ENCODE measurements around the gene ADIRF. TPM values are rescaled to one million over a fixed set of nuclear protein-coding genes. Genes with fewer than 3 reads are reported as not detected.

Gene ADIRF
- total and polyA plus RNA-seq, 9 of the 15 experiments (the other 6 are each of a cell fraction or from before 2014, with no cell fraction given), result 0.08 TPM; not detected in 8

DNA sequence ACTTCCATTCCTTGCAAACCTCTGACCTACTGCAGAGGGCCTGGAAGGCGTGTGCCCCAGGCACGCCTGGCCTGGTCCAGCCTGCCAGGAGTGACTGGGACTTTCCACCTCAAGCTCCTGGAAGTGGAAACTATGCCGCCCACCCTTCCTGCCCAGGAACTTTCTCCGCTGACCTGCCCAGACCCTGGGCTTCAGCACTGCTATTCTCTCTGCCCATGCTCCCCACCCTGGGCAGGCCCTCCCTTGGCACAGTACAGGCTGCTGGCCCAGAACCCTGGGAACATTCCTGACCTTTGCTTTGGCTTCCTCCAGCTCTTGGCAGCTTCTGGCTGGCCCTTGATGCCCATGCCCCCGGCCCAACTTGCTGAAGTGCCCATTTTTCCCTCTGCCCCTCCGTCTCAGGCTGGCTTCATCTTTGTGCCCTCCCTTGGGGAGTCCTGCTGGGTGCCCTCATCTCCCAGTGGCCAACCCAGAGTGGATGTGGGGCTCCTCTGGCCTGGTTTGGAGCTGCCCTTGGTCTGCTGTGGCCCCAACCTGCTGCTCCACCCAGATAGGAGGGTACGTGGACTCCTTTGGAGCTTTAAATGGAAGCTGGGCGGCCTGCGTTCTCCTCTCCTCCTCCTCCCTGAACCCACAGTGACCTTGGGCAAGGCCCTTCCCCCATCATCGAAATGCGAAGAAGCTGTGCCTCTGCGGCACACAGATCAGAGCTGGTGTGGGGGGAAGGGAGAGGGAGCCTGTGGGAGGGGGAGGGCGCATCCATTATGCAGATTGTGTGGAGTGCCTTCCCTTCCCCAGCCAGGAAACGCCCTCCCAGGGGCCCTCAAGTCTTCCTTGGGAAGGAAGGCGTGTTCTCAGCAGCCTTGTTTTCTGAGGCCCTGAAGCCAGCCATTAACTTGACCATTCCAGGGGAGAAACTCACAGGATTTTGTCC lies 14.3 kb upstream of the ADIRF start (continued):
- TF ChIP-seq KAT8 (IDR thresholded peaks at IDR 0.05; ENCODE audit: low read depth), result no peak
- TF ChIP-seq, protein P1, sequence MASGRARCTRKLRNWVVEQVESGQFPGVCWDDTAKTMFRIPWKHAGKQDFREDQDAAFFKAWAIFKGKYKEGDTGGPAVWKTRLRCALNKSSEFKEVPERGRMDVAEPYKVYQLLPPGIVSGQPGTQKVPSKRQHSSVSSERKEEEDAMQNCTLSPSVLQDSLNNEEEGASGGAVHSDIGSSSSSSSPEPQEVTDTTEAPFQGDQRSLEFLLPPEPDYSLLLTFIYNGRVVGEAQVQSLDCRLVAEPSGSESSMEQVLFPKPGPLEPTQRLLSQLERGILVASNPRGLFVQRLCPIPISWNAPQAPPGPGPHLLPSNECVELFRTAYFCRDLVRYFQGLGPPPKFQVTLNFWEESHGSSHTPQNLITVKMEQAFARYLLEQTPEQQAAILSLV (tag; IDR thresholded peaks at IDR 0.05), result no peak
- no peak for TF ChIP-seq SP2 (IDR thresholded peaks at IDR 0.05; ENCODE audit: extremely low read depth, low read depth, low read length, poor library complexity, severe bottlenecking)
- no peak; the same call in none of the 2 replicates for TF ChIP-seq DPF2 (IDR thresholded peaks at IDR 0.05)
- peak; percentile 51 for TF ChIP-seq RBFOX2 (IDR thresholded peaks at IDR 0.05; ENCODE audit: low read depth, low read length)
- peak; percentile 46 for TF ChIP-seq TAF1 (IDR thresholded peaks at IDR 0.05; ENCODE audit: control insufficient read depth, extremely low read depth, insufficient read depth, low read length, severe bottlenecking)
- no peak for TF ChIP-seq ZC3H4 (CRISPR knock-in tag; IDR thresholded peaks at IDR 0.05; ENCODE audit: borderline replicate concordance)
- peak in 1 of 2 experiments; percentile 7; a peak in 1 of 4 replicates for TF ChIP-seq RCOR1 (IDR thresholded peaks at IDR 0.05; ENCODE audit: borderline replicate concordance in 1 of 2, low read depth in 2 of 2, low read length in 2 of 2)
- TF ChIP-seq, protein P2, sequence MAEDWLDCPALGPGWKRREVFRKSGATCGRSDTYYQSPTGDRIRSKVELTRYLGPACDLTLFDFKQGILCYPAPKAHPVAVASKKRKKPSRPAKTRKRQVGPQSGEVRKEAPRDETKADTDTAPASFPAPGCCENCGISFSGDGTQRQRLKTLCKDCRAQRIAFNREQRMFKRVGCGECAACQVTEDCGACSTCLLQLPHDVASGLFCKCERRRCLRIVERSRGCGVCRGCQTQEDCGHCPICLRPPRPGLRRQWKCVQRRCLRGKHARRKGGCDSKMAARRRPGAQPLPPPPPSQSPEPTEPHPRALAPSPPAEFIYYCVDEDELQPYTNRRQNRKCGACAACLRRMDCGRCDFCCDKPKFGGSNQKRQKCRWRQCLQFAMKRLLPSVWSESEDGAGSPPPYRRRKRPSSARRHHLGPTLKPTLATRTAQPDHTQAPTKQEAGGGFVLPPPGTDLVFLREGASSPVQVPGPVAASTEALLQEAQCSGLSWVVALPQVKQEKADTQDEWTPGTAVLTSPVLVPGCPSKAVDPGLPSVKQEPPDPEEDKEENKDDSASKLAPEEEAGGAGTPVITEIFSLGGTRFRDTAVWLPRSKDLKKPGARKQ (CRISPR knock-in tag; IDR thresholded peaks at IDR 0.05), result no peak
- no peak for TF ChIP-seq ZBTB8A (IDR thresholded peaks at IDR 0.05; ENCODE audit: partially characterized antibody)
- no peak for TF ChIP-seq MECOM (CRISPR knock-in tag; IDR thresholded peaks at IDR 0.05)
- TF ChIP-seq, protein P3, sequence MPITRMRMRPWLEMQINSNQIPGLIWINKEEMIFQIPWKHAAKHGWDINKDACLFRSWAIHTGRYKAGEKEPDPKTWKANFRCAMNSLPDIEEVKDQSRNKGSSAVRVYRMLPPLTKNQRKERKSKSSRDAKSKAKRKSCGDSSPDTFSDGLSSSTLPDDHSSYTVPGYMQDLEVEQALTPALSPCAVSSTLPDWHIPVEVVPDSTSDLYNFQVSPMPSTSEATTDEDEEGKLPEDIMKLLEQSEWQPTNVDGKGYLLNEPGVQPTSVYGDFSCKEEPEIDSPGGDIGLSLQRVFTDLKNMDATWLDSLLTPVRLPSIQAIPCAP (CRISPR knock-in tag; IDR thresholded peaks at IDR 0.05; ENCODE audit: borderline replicate concordance), result no peak
- no peak for TF ChIP-seq SRSF3 (IDR thresholded peaks at IDR 0.05; ENCODE audit: insufficient read depth, low read length)
- TF ChIP-seq, protein P4, sequence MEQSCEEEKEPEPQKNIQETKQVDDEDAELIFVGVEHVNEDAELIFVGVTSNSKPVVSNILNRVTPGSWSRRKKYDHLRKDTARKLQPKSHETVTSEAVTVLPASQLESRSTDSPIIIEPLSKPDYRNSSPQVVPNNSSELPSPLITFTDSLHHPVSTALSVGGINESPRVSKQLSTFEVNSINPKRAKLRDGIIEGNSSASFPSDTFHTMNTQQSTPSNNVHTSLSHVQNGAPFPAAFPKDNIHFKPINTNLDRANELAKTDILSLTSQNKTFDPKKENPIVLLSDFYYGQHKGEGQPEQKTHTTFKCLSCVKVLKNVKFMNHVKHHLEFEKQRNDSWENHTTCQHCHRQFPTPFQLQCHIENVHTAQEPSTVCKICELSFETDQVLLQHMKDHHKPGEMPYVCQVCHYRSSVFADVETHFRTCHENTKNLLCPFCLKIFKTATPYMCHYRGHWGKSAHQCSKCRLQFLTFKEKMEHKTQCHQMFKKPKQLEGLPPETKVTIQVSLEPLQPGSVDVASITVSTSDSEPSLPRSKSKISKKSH (CRISPR knock-in tag; IDR thresholded peaks at IDR 0.05), result no peak
- no peak for TF ChIP-seq ETS2 (tag; IDR thresholded peaks at IDR 0.05; ENCODE audit: borderline replicate concordance, poor library complexity, severe bottlenecking)
- TF ChIP-seq, protein P5, sequence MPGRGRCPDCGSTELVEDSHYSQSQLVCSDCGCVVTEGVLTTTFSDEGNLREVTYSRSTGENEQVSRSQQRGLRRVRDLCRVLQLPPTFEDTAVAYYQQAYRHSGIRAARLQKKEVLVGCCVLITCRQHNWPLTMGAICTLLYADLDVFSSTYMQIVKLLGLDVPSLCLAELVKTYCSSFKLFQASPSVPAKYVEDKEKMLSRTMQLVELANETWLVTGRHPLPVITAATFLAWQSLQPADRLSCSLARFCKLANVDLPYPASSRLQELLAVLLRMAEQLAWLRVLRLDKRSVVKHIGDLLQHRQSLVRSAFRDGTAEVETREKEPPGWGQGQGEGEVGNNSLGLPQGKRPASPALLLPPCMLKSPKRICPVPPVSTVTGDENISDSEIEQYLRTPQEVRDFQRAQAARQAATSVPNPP (IDR thresholded peaks at IDR 0.05; ENCODE audit: borderline replicate concordance, insufficient read depth, insufficient read length), result no peak
- TF ChIP-seq POLR2A (conservative IDR thresholded peaks at IDR 0.05), result 0 out of 2 replicates have a peak, but pooled peaks have one; percentile 15
- TF ChIP-seq, protein P6, sequence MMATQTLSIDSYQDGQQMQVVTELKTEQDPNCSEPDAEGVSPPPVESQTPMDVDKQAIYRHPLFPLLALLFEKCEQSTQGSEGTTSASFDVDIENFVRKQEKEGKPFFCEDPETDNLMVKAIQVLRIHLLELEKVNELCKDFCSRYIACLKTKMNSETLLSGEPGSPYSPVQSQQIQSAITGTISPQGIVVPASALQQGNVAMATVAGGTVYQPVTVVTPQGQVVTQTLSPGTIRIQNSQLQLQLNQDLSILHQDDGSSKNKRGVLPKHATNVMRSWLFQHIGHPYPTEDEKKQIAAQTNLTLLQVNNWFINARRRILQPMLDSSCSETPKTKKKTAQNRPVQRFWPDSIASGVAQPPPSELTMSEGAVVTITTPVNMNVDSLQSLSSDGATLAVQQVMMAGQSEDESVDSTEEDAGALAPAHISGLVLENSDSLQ (IDR thresholded peaks at IDR 0.05), result no peak
- TF ChIP-seq STAG1 (CRISPR knock-in tag; IDR thresholded peaks at IDR 0.05; ENCODE audit: borderline replicate concordance), result no peak

All from K562 (cell line).